ENCODE measurements around the gene MTNR1B. TPM values are rescaled to one million over a fixed set of nuclear protein-coding genes. Genes with fewer than 3 reads are reported as not detected.

The MTNR1B gene
- total RNA-seq, 1 experiment from 2014 or later: not detected

- H2AFZ ChIP-seq (ENCODE audit: low read depth, low read length, poor library complexity, severe bottlenecking): peak overlapping the region; percentile 76
- CTCF ChIA-PET: interaction anchor here (1.3 kb wide), 1 partner anchor 59 kb away, joined by 3 read pairs; no protein-coding TSS in a partner anchor
- peak overlapping the region in 1 of 2 experiments; percentile 12; a peak in 1 of 4 replicates for H3K4me3 ChIP-seq (replicated peaks in 1 of 2; ENCODE audit: low read depth in 1 of 2, low read length in 2 of 2)
- peak; percentile 67 for TF ChIP-seq POLR2AphosphoS5 (IDR thresholded peaks at IDR 0.05; ENCODE audit: low read depth, low read length)
- TF ChIP-seq TCF7L2 (IDR thresholded peaks at IDR 0.05; ENCODE audit: borderline replicate concordance, extremely low read depth, insufficient read depth, insufficient read length): no peak
- 0 out of 2 replicates have a peak, but pooled peaks have one; percentile 22 for TF ChIP-seq SIN3A (IDR thresholded peaks at IDR 0.05; ENCODE audit: low read depth)
- TF ChIP-seq JUND (IDR thresholded peaks at IDR 0.05): peak; percentile 87
- TF ChIP-seq CTCF (IDR thresholded peaks at IDR 0.05 in 2 of 3, conservative IDR thresholded peaks at IDR 0.05 in 1 of 3; ENCODE audit: borderline replicate concordance in 1 of 3, insufficient read depth in 1 of 3, low read depth in 2 of 3, low read length in 2 of 3): no peak
- no peak for TF ChIP-seq ATF3 (IDR thresholded peaks at IDR 0.05)
- TF ChIP-seq CEBPB (IDR thresholded peaks at IDR 0.05; ENCODE audit: low read depth): peak; percentile 91
- peak; percentile 86 for TF ChIP-seq SP1 (IDR thresholded peaks at IDR 0.05; ENCODE audit: low read depth)
- peak; percentile 36 for TF ChIP-seq YY1 (IDR thresholded peaks at IDR 0.05; ENCODE audit: extremely low read depth, insufficient replicate concordance, low read depth, low read length)
- TF ChIP-seq ZFX (IDR thresholded peaks at IDR 0.05): no peak
- no peak for TF ChIP-seq ZNF274 (IDR thresholded peaks at IDR 0.05; ENCODE audit: low read depth, low read length)
- no peak for TF ChIP-seq REST (IDR thresholded peaks at IDR 0.05; ENCODE audit: low read depth)
- peak; percentile 57 for TF ChIP-seq MAX (IDR thresholded peaks at IDR 0.05)
- peak; percentile 80; the same call in 1 of the 2 replicates for TF ChIP-seq CBX3 (IDR thresholded peaks at IDR 0.05; ENCODE audit: low read depth)
- TF ChIP-seq ELF1 (IDR thresholded peaks at IDR 0.05; ENCODE audit: borderline replicate concordance, low read depth): no peak
- TF ChIP-seq EZH2phosphoT487 (IDR thresholded peaks at IDR 0.05; ENCODE audit: borderline replicate concordance): no peak
These were observed 31.3 kb downstream of the MTNR1B start for GRCh38 chr11:93000511-93001476.

More at GRCh38 chr11:93000511-93001476, 31.3 kb downstream of the MTNR1B start:
- Histone ChIP-seq H3K27ac (ENCODE audit: low read depth, low read length) (peak overlapping the region; percentile 22; the same call in 1 of the 2 replicates), H3K9ac (ENCODE audit: low read length) (no peak overlapping the region), H3K79me2 (ENCODE audit: insufficient read depth, low read length) (no peaks in the 10 kb centered on the region), H3K27me3 (ENCODE audit: insufficient read depth, low read length) (no peaks in the 10 kb centered on the region), H4K20me1 (ENCODE audit: insufficient read depth) (no peaks in the 10 kb centered on the region), H3K36me3 (ENCODE audit: control insufficient read depth in 1 of 2, insufficient read depth in 2 of 2, low read length in 2 of 2) (no peaks in the 10 kb centered on the region), H3K4me2 (ENCODE audit: low read length) (peak overlapping the region; percentile 61), H3K9me3 (ENCODE audit: control insufficient read depth in 1 of 2, insufficient read depth in 1 of 2, low read depth in 1 of 2, low read length in 2 of 2) (no peaks in the 10 kb centered on the region), H3K4me1 (ENCODE audit: control insufficient read depth in 1 of 2, insufficient read depth in 2 of 2, low read length in 2 of 2) (peaks cover 16 to 30% of the 10 kb centered on the region in 2 experiments), H3K9me2 (ENCODE audit: insufficient read depth) (no peaks in the 10 kb centered on the region)
- BruUV-seq (replicated peaks): TSS peak; percentile 99
- DNase-seq (ENCODE audit: low read depth, low spot score) (peak; percentile 87), ATAC-seq (peak; percentile 89)
- intact Hi-C loops (cut with micrococcal nuclease): loop anchor here (1.0 kb wide), 1 partner anchor 55 kb away; no protein-coding TSS in a partner anchor
- RAD21 ChIA-PET (ENCODE audit: low non-redundant PET in 1 of 2, low total read pairs in 2 of 2, uncharacterized antibody in 2 of 2, unreplicated experiment in 2 of 2): no interaction called here
- POLR2A ChIA-PET: interaction anchor here (1.3 kb wide), 1 partner anchor 55 kb away, joined by 6 read pairs; no protein-coding TSS in a partner anchor

Measured in HCT116 (cell line).